HCT116 (cell line): ENCODE results near the gene NACC1.

Source experiments
- CBX3 ChIP-seq: IDR thresholded peaks from 2 replicates; pipeline ENCODE4 v1.6.1; 2012; ENCODE audit warnings: low read depth
- CEBPB ChIP-seq: IDR thresholded peaks from 2 replicates; pipeline ENCODE4 v1.6.1; 2012; ENCODE audit warnings: low read depth
- EZH2 ChIP-seq: fragments of 200-600 bp; sonication (generic); IDR thresholded peaks from 2 replicates; pipeline ENCODE4 v1.6.1; 2017; ENCODE audit warnings: antibody characterized with exemption, mixed run types
- EZH2phosphoT487 ChIP-seq: fragments of 200-600 bp; IDR thresholded peaks from 2 replicates; pipeline ENCODE4 v1.6.1; 2018; ENCODE audit warnings: antibody characterized with exemption, borderline replicate concordance
- JUND ChIP-seq: IDR thresholded peaks from 2 replicates; pipeline ENCODE4 v1.6.1; 2012
- POLR2A ChIP-seq: IDR thresholded peaks from 2 replicates; pipeline ENCODE4 v1.7.0; 2011; ENCODE audit warnings: borderline replicate concordance; ENCODE audit not compliant: insufficient read depth, insufficient read length; ENCODE audit errors: extremely low read depth
- SIN3A ChIP-seq: IDR thresholded peaks from 2 replicates; pipeline ENCODE4 v1.6.1; 2012; ENCODE audit warnings: low read depth
- TF ChIP-seq, protein P1 (sequence below), 3 experiments: fragments of 200-600 bp in 1 of 3; sonication (generic) in 1 of 3; IDR thresholded peaks in 2 of 3; conservative IDR thresholded peaks in 1 of 3; 2 replicates each; pipeline ENCODE4 v1.5.1; 2012 to 2017; ENCODE audit warnings: low read depth in 2 of 3, low read length in 2 of 3, antibody characterized with exemption in 1 of 3, borderline replicate concordance in 1 of 3, control low read depth in 1 of 3, mild to moderate bottlenecking in 1 of 3, mixed read lengths in 1 of 3, mixed run types in 1 of 3, moderate library complexity in 1 of 3; ENCODE audit not compliant: insufficient read depth in 1 of 3
- TF ChIP-seq, protein P2 (sequence below): IDR thresholded peaks from 2 replicates; pipeline ENCODE4 v1.6.1; 2012; ENCODE audit warnings: low read depth
- TF ChIP-seq, protein P3 (sequence below): IDR thresholded peaks from 2 replicates; pipeline ENCODE4 v1.6.1; 2012

DNA sequence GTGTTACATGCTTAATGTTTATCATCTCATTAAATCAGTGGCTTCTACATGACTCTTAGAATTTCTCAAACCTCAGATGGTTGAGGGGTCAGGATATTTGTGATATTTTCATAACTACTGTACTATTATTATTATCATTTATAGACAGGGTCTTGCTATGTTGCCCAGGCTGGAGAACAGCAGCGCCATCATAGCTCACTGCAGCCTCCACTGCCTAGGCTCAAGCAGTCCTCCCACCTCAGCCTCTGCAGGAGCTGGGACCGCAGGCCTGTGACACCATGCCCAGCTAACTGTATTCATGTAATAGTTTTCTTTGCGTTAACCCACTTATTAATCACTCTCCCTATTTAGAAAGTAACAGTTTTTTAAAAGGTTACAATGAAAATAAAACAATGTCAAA is 41.6 kb downstream of the NACC1 start:
- TF ChIP-seq JUND (no peak), CEBPB (no peak), EZH2 (no peak), CBX3 (no peak), POLR2A (no peak), SIN3A (no peak), EZH2phosphoT487 (no peak)
- TF ChIP-seq, protein P1, sequence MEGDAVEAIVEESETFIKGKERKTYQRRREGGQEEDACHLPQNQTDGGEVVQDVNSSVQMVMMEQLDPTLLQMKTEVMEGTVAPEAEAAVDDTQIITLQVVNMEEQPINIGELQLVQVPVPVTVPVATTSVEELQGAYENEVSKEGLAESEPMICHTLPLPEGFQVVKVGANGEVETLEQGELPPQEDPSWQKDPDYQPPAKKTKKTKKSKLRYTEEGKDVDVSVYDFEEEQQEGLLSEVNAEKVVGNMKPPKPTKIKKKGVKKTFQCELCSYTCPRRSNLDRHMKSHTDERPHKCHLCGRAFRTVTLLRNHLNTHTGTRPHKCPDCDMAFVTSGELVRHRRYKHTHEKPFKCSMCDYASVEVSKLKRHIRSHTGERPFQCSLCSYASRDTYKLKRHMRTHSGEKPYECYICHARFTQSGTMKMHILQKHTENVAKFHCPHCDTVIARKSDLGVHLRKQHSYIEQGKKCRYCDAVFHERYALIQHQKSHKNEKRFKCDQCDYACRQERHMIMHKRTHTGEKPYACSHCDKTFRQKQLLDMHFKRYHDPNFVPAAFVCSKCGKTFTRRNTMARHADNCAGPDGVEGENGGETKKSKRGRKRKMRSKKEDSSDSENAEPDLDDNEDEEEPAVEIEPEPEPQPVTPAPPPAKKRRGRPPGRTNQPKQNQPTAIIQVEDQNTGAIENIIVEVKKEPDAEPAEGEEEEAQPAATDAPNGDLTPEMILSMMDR (IDR thresholded peaks at IDR 0.05 in 2 of 3, conservative IDR thresholded peaks at IDR 0.05 in 1 of 3; ENCODE audit: borderline replicate concordance in 1 of 3, insufficient read depth in 1 of 3, low read depth in 2 of 3, low read length in 2 of 3): no peak
- TF ChIP-seq, protein P2, sequence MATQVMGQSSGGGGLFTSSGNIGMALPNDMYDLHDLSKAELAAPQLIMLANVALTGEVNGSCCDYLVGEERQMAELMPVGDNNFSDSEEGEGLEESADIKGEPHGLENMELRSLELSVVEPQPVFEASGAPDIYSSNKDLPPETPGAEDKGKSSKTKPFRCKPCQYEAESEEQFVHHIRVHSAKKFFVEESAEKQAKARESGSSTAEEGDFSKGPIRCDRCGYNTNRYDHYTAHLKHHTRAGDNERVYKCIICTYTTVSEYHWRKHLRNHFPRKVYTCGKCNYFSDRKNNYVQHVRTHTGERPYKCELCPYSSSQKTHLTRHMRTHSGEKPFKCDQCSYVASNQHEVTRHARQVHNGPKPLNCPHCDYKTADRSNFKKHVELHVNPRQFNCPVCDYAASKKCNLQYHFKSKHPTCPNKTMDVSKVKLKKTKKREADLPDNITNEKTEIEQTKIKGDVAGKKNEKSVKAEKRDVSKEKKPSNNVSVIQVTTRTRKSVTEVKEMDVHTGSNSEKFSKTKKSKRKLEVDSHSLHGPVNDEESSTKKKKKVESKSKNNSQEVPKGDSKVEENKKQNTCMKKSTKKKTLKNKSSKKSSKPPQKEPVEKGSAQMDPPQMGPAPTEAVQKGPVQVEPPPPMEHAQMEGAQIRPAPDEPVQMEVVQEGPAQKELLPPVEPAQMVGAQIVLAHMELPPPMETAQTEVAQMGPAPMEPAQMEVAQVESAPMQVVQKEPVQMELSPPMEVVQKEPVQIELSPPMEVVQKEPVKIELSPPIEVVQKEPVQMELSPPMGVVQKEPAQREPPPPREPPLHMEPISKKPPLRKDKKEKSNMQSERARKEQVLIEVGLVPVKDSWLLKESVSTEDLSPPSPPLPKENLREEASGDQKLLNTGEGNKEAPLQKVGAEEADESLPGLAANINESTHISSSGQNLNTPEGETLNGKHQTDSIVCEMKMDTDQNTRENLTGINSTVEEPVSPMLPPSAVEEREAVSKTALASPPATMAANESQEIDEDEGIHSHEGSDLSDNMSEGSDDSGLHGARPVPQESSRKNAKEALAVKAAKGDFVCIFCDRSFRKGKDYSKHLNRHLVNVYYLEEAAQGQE: no peak
- TF ChIP-seq, protein P3, sequence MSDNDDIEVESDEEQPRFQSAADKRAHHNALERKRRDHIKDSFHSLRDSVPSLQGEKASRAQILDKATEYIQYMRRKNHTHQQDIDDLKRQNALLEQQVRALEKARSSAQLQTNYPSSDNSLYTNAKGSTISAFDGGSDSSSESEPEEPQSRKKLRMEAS: no peak
